Prostate gland (tissue), 2 donors: Measurements from ENCODE around the gene CROCC2.

Experiments used
- CTCF ChIP-seq, 4 experiments: fragments of 200-600 bp in 2 of 4; fragments of 450-650 bp in 2 of 4; sonication (generic) in 2 of 4; IDR thresholded peaks; 1 replicate in 3 of 4; 2 replicates in 1 of 4; pipeline ENCODE4 v1.5.1; 2016 to 2019; ENCODE audit warnings: antibody characterized with exemption in 4 of 4, mild to moderate bottlenecking in 2 of 4, moderate library complexity in 2 of 4
- POLR2A ChIP-seq: fragments of 450-650 bp; IDR thresholded peaks from one replicate; pipeline ENCODE4 v1.6.1; 2016; ENCODE audit warnings: antibody characterized with exemption, mild to moderate bottlenecking
- POLR2AphosphoS5 ChIP-seq: sonication (generic); formaldehyde crosslinking; IDR thresholded peaks from one replicate; pipeline ENCODE4 v1.6.1; 2017; ENCODE audit warnings: antibody characterized with exemption

- TF ChIP-seq CTCF (IDR thresholded peaks at IDR 0.05) = no peak
- TF ChIP-seq POLR2A = no peak
- TF ChIP-seq POLR2AphosphoS5 = no peak
Measured at GRCh38 chr2:240951045-240951594, 45.0 kb downstream of the CROCC2 start.
